Heart right ventricle (tissue), 16 donors: ENCODE data around the gene BCL2L13. TPM values are rescaled to one million over a fixed set of nuclear protein-coding genes. Genes with fewer than 3 reads are reported as not detected.
"Not testable (repeated sequence)": the region's sequence is repeated elsewhere in the genome, so short reads cannot be mapped to it uniquely, and the experiment has no call there.

Experiments
- ATAC-seq, 8 donors: fragments of 200-7000 bp; cut with Tn5 transposase; one replicate each; pipeline ENCODE4 v1.9.1; 2020; ENCODE audit warnings: mild to moderate bottlenecking in 8 of 8, moderate library complexity in 8 of 8, moderate number of reproducible peaks in 1 of 8
- DNase-seq, 2 donors: peaks; one replicate each; pipeline ENCODE4 v3.0.0-alpha.2; 2020
- H3K27ac ChIP-seq, 10 donors: fragments of 200-600 bp; sonication (generic) in 2 of 10; one replicate each; pipeline versions ENCODE4 v1.5.0 to v1.8.0; 2020 to 2022; ENCODE audit warnings: mild to moderate bottlenecking in 3 of 10
- H3K27me3 ChIP-seq, 7 donors: fragments of 200-600 bp; one replicate each; pipeline ENCODE4 v1.8.0; 2021 to 2022; ENCODE audit warnings: mild to moderate bottlenecking in 2 of 7
- H3K36me3 ChIP-seq, 9 donors: fragments of 200-600 bp; sonication (generic) in 1 of 9; one replicate each; pipeline versions ENCODE4 v1.5.0 to v1.8.0; 2020 to 2022; ENCODE audit warnings: mild to moderate bottlenecking in 2 of 9
- H3K4me1 ChIP-seq, 9 donors: fragments of 200-600 bp; sonication (generic) in 1 of 9; one replicate each; pipeline versions ENCODE4 v1.5.0 to v1.8.0; 2020 to 2022; ENCODE audit warnings: mild to moderate bottlenecking in 4 of 9
- H3K4me3 ChIP-seq, 10 donors: fragments of 200-600 bp; sonication (generic) in 2 of 10; one replicate each; pipeline versions ENCODE4 v1.5.0 to v1.8.0; 2020 to 2022; ENCODE audit warnings: mild to moderate bottlenecking in 7 of 10, moderate library complexity in 2 of 10
- H3K9me3 ChIP-seq, 11 donors: fragments of 200-600 bp in 10 of 11; sonication (generic) in 2 of 11; one replicate each; pipeline versions ENCODE4 v1.5.0 to v1.8.0; 2013 to 2022; ENCODE audit warnings: mild to moderate bottlenecking in 2 of 11, control low read depth in 1 of 11, moderate library complexity in 1 of 11
- CTCF ChIP-seq, 9 donors: fragments of 200-600 bp; sonication (generic) in 2 of 9; IDR thresholded peaks; one replicate each; pipeline versions ENCODE4 v1.5.0 to v1.8.0; 2021 to 2022; ENCODE audit warnings: antibody characterized with exemption in 9 of 9, mild to moderate bottlenecking in 5 of 9, moderate library complexity in 1 of 9
- WGBS, 2 donors: extraction: QIAGEN DNeasy Blood & Tissue Kit; methylation state at CpG; one replicate each; pipeline ENCODE4 v1.1.7; 2013; ENCODE audit warnings: inconsistent platforms in 1 of 2; 5-methylcytosine and 5-hydroxymethylcytosine counted together
- intact Hi-C, 10 donors: fragments of 100-400 bp; cut with DNase I; formaldehyde crosslinking; loops; one replicate each; pipeline versions ENCODE4 v1.11.1 to v1.14.2; 2022
- polyA plus RNA-seq, 2 donors: library from polyadenylated mRNA; stranded (reverse); fragments of 200-250 nt; gene quantifications; one replicate each; pipeline ENCODE4 v1.2.3, GENCODE V29; 2013
- total RNA-seq, 10 donors: library from RNA; stranded (reverse); fragmentation: NEBNext Ultra II Directional in 3 of 10; extraction: Animal tissue kit (Norgen Biotek cat#: 25700) in 3 of 10; gene quantifications; one replicate each; pipeline versions ENCODE4 v1.2.1 to v1.2.4, GENCODE V29; 2021 to 2023
- donor health status: Arrhythmogenic right ventricular cardiomyopathy.
- donor health status: ischemic (EF 13 %, LVEDD 7.1; RV severe dilation, severe dysfunction).
- donor health status: healthy with polysubstance abuse.
- donor health status: DM: no; HTN: yes; CAD: no.
- donor health status: DM: no; HTN: no; CAD: no.
- donor health status: ischemic (EF 25% LVEDD 6.9; RV normal size, moderate dysfunction).
- donor health status: ischemic (EF 25% LVEDD 5.7; RV mildly dilated, moderate dysfunction).
- donor health status: healthy.
- donor health status: DM: yes; HTN: yes; CAD: no.
- donor health status: Ischemic cardiomyopathy.
- donor health status: ischemic (EF 35%, LVEDD 5.7; RV mildly dilated, moderate dysfunction).
- donor health status: nonischemic (EF 11% LVEDD 7.7; RV severe dilation, severe dysfunction).
- donor health status: DM: yes; HTN: yes; CAD: no.
- donor health status: PGD.
- donor health status: ischemic (EF 29% LVEDD 5.4; RV normal size, mild dysfunction).
- donor health status: nonischemic (EF 23%, LVEDD 6.1; RV moderate dilation, normal function).

BCL2L13 gene
- total and polyA plus RNA-seq, 12 donors, result 27.9 to 113 (median 88.7) TPM

GRCh38 chr22:17634696-17635095 is 3.9 kb upstream of the BCL2L13 start:
- no peaks in the 10 kb centered on the region for H3K36me3 ChIP-seq
- H3K9me3 ChIP-seq, result no peaks in the 10 kb centered on the region
- no peak overlapping the region for H3K27ac ChIP-seq
- no peaks in the 10 kb centered on the region for H3K27me3 ChIP-seq
- no peak for TF ChIP-seq CTCF (IDR thresholded peaks at IDR 0.05)
- ATAC-seq (no peak), DNase-seq (no peak)
- WGBS, 2 donors, result 89 to 90% methylated on average over 3 of the region's 3 CpGs
- H3K4me1 ChIP-seq, result peaks cover 0 to 18% (median 12%) of the 10 kb centered on the region in 9 donors
- no peak overlapping the region for H3K4me3 ChIP-seq
- intact Hi-C loops, result loop anchor here in 2 of 10 donors (10.0 kb wide), 3 partner anchors 140 to 460 kb away; partner anchors contain the start of genes BID (in 1 of the 2) and PEX26 (in 1 of the 2)

- not testable (repeated sequence) for DNase-seq, H3K27me3 ChIP-seq, H3K4me3 ChIP-seq, H3K27ac ChIP-seq, ATAC-seq, H3K9me3 ChIP-seq, H3K36me3 ChIP-seq
- intact Hi-C loops, result loop anchor here in 2 of 10 donors (10.0 kb wide), 3 partner anchors 138 to 462 kb away; partner anchors contain the start of genes BID (in 1 of the 2) and PEX26 (in 1 of the 2)
- 84 to 90% methylated on average over 10 of the region's 10 CpGs for WGBS, 2 donors
- peaks cover 3 to 27% (median 24%) of the 10 kb centered on the region in 9 donors for H3K4me1 ChIP-seq
Observed at GRCh38 chr22:17636850-17637249, 1.7 kb upstream of the BCL2L13 start.

- intact Hi-C loops, result loop anchor here in 4 of 10 donors (1.0 to 10.0 kb wide), 6 partner anchors 9 to 463 kb away; partner anchors contain the start of genes SLC25A18 (in 2 of the 4), ATP6V1E1 (in 1 of the 4), BID (in 1 of the 4) and PEX26 (in 1 of the 4)
- peak overlapping the region; percentile 52 to 92 (median 76) for H3K4me3 ChIP-seq
- no peak for TF ChIP-seq CTCF (IDR thresholded peaks at IDR 0.05)
- H3K4me1 ChIP-seq, result peaks cover 3 to 27% (median 24%) of the 10 kb centered on the region in 9 donors
- ATAC-seq, result peak in 2 of 8 donors; percentile 1 to 2
- DNase-seq, result no peak
- peaks cover 0 to 12% (median 0%) of the 10 kb centered on the region in 9 donors for H3K36me3 ChIP-seq
- H3K27me3 ChIP-seq, result no peaks in the 10 kb centered on the region
- peak overlapping the region; percentile 93 to 100 (median 98) for H3K27ac ChIP-seq
- H3K9me3 ChIP-seq, result no peaks in the 10 kb centered on the region
- WGBS, 2 donors, result 56 to 59% methylated on average over 10 of the region's 10 CpGs
Observed at GRCh38 chr22:17637490-17638181, 921 bp upstream of the BCL2L13 start.

- WGBS, 2 donors, result 0 to 1% methylated on average over 10 of the region's 10 CpGs
- Histone ChIP-seq H3K36me3 (peaks cover 0 to 12% (median 0%) of the 10 kb centered on the region in 9 donors), H3K9me3 (no peaks in the 10 kb centered on the region), H3K4me3 (peak overlapping the region; percentile 52 to 92 (median 76)), H3K27me3 (no peaks in the 10 kb centered on the region), H3K4me1 (peaks cover 3 to 27% (median 24%) of the 10 kb centered on the region in 9 donors), H3K27ac (peak overlapping the region; percentile 93 to 100 (median 98))
- ATAC-seq (peak; percentile 37 to 75 (median 65)), DNase-seq (no peak)
- peak in 2 of 9 donors; percentile 6 to 17 for TF ChIP-seq CTCF (IDR thresholded peaks at IDR 0.05)
- intact Hi-C loops, result loop anchor here in 4 of 10 donors (1.0 to 10.0 kb wide), 6 partner anchors 10 to 463 kb away; partner anchors contain the start of genes SLC25A18 (in 2 of the 4), ATP6V1E1 (in 1 of the 4), BID (in 1 of the 4) and PEX26 (in 1 of the 4)
Observed at GRCh38 chr22:17638182-17638431, 450 bp upstream of the BCL2L13 start.
